Activated CD4-positive, alpha-beta T cell treated with anti-CD3 and anti-CD28 coated beads, Interleukin-10, Interleukin-2, amounts not matched to agents 100 ng/mL and 50 ng/mL, durations not matched to agents 16 hours and 8 hours (primary cell): ENCODE results near the gene UBR1.
"Not testable (repeated sequence)": the region's sequence is repeated elsewhere in the genome, so short reads cannot be mapped to it uniquely, and the experiment has no call there.

Experiments
- DNase-seq: peaks from one replicate; pipeline ENCODE4 v3.0.0-alpha.2; 2020

UBR1 gene

GRCh38 chr15:42893911-42894310, 211.9 kb downstream of the UBR1 start:
- not testable (repeated sequence) for DNase-seq
